ENCODE measurements around the gene TLE3.

- TF ChIP-seq ZNF274 (IDR thresholded peaks at IDR 0.05; ENCODE audit: low read depth, low read length) (no peak), YY1 (IDR thresholded peaks at IDR 0.05; ENCODE audit: insufficient read depth, insufficient read length) (no peak), SUZ12 (IDR thresholded peaks at IDR 0.05; ENCODE audit: extremely low read depth, insufficient read depth, insufficient read length) (no peak)
Measured at GRCh38 chr15:70147178-70147760, 49.6 kb upstream of the TLE3 start.
